Endothelial cell of umbilical vein (primary cell): ENCODE results near the gene CFP. TPM values are rescaled to one million over a fixed set of nuclear protein-coding genes. Genes with fewer than 3 reads are reported as not detected.

Experiments
- BruUV-seq: library from RNA; stranded (reverse); fragments of 400-500 nt; replicated peaks from 2 replicates; lab custom pipeline; 2021; lab: Mats Ljungman, UMichigan
- CTCF ChIA-PET: fragments of 300-600, 350-600 bp; sonication (Branson Sonifier 250); formaldehyde crosslinking; loops from one replicate; lab custom pipeline; 2021; ENCODE audit warnings: antibody characterized with exemption, inconsistent platforms; lab: Charles Lee
- POLR2A ChIA-PET: fragments of 300-600, 350-600 bp; sonication (Branson Sonifier 250); formaldehyde crosslinking; loops from one replicate; lab custom pipeline; 2021; ENCODE audit warnings: antibody characterized with exemption, inconsistent platforms; lab: Charles Lee
- DNase-seq: peaks from one replicate; pipeline ENCODE4 v3.0.0-alpha.2; 2011; ENCODE audit warnings: low read depth, low spot score
- FAIRE-seq: peaks from 2 replicates; lab custom pipeline; 2011; peaks lifted over from hg19 to GRCh38; lab: Jason Lieb, UNC
- H2AFZ ChIP-seq: 2 replicates; pipeline ENCODE4 v1.6.0; 2012; ENCODE audit warnings: low read depth, low read length, control low read depth, inconsistent platforms
- H3K27ac ChIP-seq: 2 replicates; pipeline ENCODE4 v1.5.1; 2011; ENCODE audit warnings: low read depth, mild to moderate bottlenecking, control low read depth, low read length, moderate library complexity; ENCODE audit not compliant: insufficient read depth
- H3K27me3 ChIP-seq, 2 experiments: 2 replicates each; pipeline versions ENCODE4 v1.6.0 to v1.6.1; 2011; ENCODE audit warnings: low read length in 2 of 2, mixed read lengths in 1 of 2; ENCODE audit not compliant: control insufficient read depth in 2 of 2, insufficient read depth in 2 of 2
- H3K36me3 ChIP-seq, 2 experiments: 2 replicates in 1 of 2; 3 replicates in 1 of 2; pipeline ENCODE4 v1.5.1; 2011; ENCODE audit warnings: low read length in 2 of 2, mild to moderate bottlenecking in 1 of 2, moderate library complexity in 1 of 2; ENCODE audit not compliant: control insufficient read depth in 2 of 2, insufficient read depth in 2 of 2; ENCODE audit errors: extremely low read depth in 1 of 2
- H3K4me1 ChIP-seq: 3 replicates; pipeline ENCODE4 v1.5.1; 2011; ENCODE audit warnings: mild to moderate bottlenecking, low read length; ENCODE audit not compliant: control insufficient read depth, insufficient read depth; ENCODE audit errors: extremely low read depth
- H3K4me2 ChIP-seq: 2 replicates; pipeline ENCODE4 v1.6.1; 2011; ENCODE audit warnings: low read length, control low read depth, mixed read lengths; ENCODE audit not compliant: insufficient read depth
- H3K4me3 ChIP-seq, 3 experiments: fragments of 200-600 bp in 1 of 3; sonication (generic), shearing (Covaris generic) in 1 of 3; replicated peaks in 1 of 3; 2 replicates each; pipeline ENCODE4 v1.5.1; 2011 to 2016; ENCODE audit warnings: control low read depth in 3 of 3, low read length in 3 of 3, mild to moderate bottlenecking in 2 of 3, inconsistent platforms in 1 of 3, low read depth in 1 of 3, moderate library complexity in 1 of 3; ENCODE audit not compliant: insufficient read depth in 1 of 3
- H3K79me2 ChIP-seq: 2 replicates; pipeline ENCODE4 v1.6.0; 2012; ENCODE audit warnings: low read length, inconsistent platforms; ENCODE audit not compliant: control insufficient read depth, insufficient read depth
- H3K9ac ChIP-seq: replicated peaks from 2 replicates; pipeline ENCODE3; 2011; ENCODE audit warnings: low read length, control low read depth; ENCODE audit not compliant: insufficient read depth; ENCODE audit errors: extremely low read depth
- H3K9me1 ChIP-seq: replicated peaks from 3 replicates; pipeline ENCODE4 v1.6.0; 2011; ENCODE audit warnings: mild to moderate bottlenecking, low read length; ENCODE audit not compliant: control insufficient read depth, insufficient read depth; ENCODE audit errors: extremely low read depth
- H3K9me3 ChIP-seq: replicated peaks from 2 replicates; pipeline ENCODE4 v1.5.1; 2012; ENCODE audit warnings: low read length, inconsistent platforms; ENCODE audit not compliant: control insufficient read depth, insufficient read depth
- H4K20me1 ChIP-seq: replicated peaks from 2 replicates; pipeline ENCODE3; 2011; ENCODE audit warnings: mild to moderate bottlenecking, low read length; ENCODE audit not compliant: control insufficient read depth, insufficient read depth; ENCODE audit errors: extremely low read depth
- CTCF ChIP-seq, 2 donors: IDR thresholded peaks; 1 replicate in 1 of 2; 2 replicates in 1 of 2; pipeline ENCODE4 v1.5.1; 2011; ENCODE audit warnings: low read length in 2 of 2, mild to moderate bottlenecking in 2 of 2, moderate library complexity in 2 of 2, control low read depth in 1 of 2, inconsistent platforms in 1 of 2, low read depth in 1 of 2; ENCODE audit not compliant: insufficient read depth in 1 of 2; ENCODE audit errors: extremely low read depth in 1 of 2
- EZH2 ChIP-seq: IDR thresholded peaks from 2 replicates; pipeline ENCODE4 v1.6.1; 2012; ENCODE audit warnings: borderline replicate concordance, low read depth, mild to moderate bottlenecking, moderate library complexity, low read length, inconsistent platforms; ENCODE audit not compliant: severe bottlenecking
- FOS ChIP-seq: IDR thresholded peaks from 2 replicates; pipeline ENCODE4 v1.6.1; 2011; ENCODE audit warnings: mild to moderate bottlenecking, low read length, moderate library complexity, borderline replicate concordance; ENCODE audit not compliant: insufficient read depth
- GATA2 ChIP-seq: IDR thresholded peaks from 2 replicates; pipeline ENCODE4 v1.7.0; 2011; ENCODE audit warnings: low read depth, mild to moderate bottlenecking, moderate library complexity, mixed read lengths, low read length; ENCODE audit not compliant: insufficient read length, insufficient read depth
- JUN ChIP-seq: IDR thresholded peaks from 2 replicates; pipeline ENCODE4 v1.6.1; 2011; ENCODE audit warnings: borderline replicate concordance, low read depth; ENCODE audit not compliant: insufficient read length, insufficient read depth
- MAX ChIP-seq: IDR thresholded peaks from 2 replicates; pipeline ENCODE4 v1.6.1; 2011; ENCODE audit not compliant: insufficient read depth, insufficient read length
- MYC ChIP-seq: IDR thresholded peaks from one replicate; pipeline ENCODE4 v1.6.1; 2011; ENCODE audit warnings: mild to moderate bottlenecking, low read depth, low read length
- POLR2A ChIP-seq: IDR thresholded peaks from 2 replicates; pipeline ENCODE4 v1.6.1; 2012; ENCODE audit warnings: low read depth, mild to moderate bottlenecking, control low read depth, low read length
- POLR2AphosphoS5 ChIP-seq: IDR thresholded peaks from 2 replicates; pipeline ENCODE4 v1.6.1; 2012; ENCODE audit warnings: low read depth, mild to moderate bottlenecking, control low read depth, low read length, moderate library complexity; ENCODE audit not compliant: insufficient read depth
- dilution Hi-C: fragments of 300-500 bp; cut with MboI; formaldehyde crosslinking; loops from one replicate; pipeline ENCODE4 v1.15.0; 2019; ENCODE audit warnings: low sequenced_read_pairs; ENCODE audit not compliant: extremely low pct_ligation_motif_present
- intact Hi-C: fragments of 100-400 bp; cut with micrococcal nuclease; formaldehyde crosslinking; loops from one replicate; pipeline ENCODE4 v1.10.0; 2022
- polyA plus RNA-seq, 4 experiments: library from polyadenylated mRNA; depleted of rRNA in 3 of 4; stranded (reverse) in 3 of 4; unstranded in 1 of 4; fragments of >200 nt; gene quantifications; 2 replicates each; pipeline versions ENCODE4 v1.2.1 to v1.2.3, GENCODE V29; 2011 to 2012; ENCODE audit warnings: missing spikeins in 1 of 4
- total RNA-seq: library from RNA; stranded (reverse); gene quantifications from 2 replicates; pipeline ENCODE4 v1.2.3, GENCODE V29; 2021

Gene CFP
- total and polyA plus RNA-seq, 2 donors (not counting 3 experiments of a cell fraction or from before 2014, with no cell fraction given) = 0.69 to 1.00 TPM

- POLR2A ChIA-PET = no interaction called here
- H4K20me1 ChIP-seq = no peaks in the 10 kb centered on the region
- TF ChIP-seq POLR2A (no peak), POLR2AphosphoS5 (no peak), CTCF (IDR thresholded peaks at IDR 0.05; ENCODE audit: extremely low read depth in 1 of 2, insufficient read depth in 1 of 2, low read depth in 1 of 2, low read length in 2 of 2) (no peak), FOS (no peak), JUN (no peak), EZH2 (no peak), MAX (no peak), MYC (no peak), GATA2 (no peak)
- H3K9ac ChIP-seq = no peak overlapping the region
- FAIRE-seq = no peak
- no TSS peak for BruUV-seq
- H3K79me2 ChIP-seq = no peaks in the 10 kb centered on the region
- H3K27me3 ChIP-seq = no peaks in the 10 kb centered on the region
- H3K4me1 ChIP-seq = peaks cover 9% of the 10 kb centered on the region
- DNase-seq = no peak
- H3K27ac ChIP-seq = no peak overlapping the region
- H2AFZ ChIP-seq = no peak overlapping the region
- H3K4me3 ChIP-seq = no peak overlapping the region
- no peaks in the 10 kb centered on the region for H3K36me3 ChIP-seq
- intact Hi-C loops (no loop called here), dilution Hi-C loops (no loop called here)
- H3K9me1 ChIP-seq = no peaks in the 10 kb centered on the region
- CTCF ChIA-PET = no interaction called here
- H3K9me3 ChIP-seq = no peaks in the 10 kb centered on the region
- no peak overlapping the region for H3K4me2 ChIP-seq
These were observed 51.8 kb downstream of the CFP start for GRCh38 chrX:47577901-47578300.
